ENCODE measurements around the gene ACOT7. TPM values are rescaled to one million over a fixed set of nuclear protein-coding genes. Genes with fewer than 3 reads are reported as not detected.

The ACOT7 gene
- total RNA-seq, 1 donor from 2014 or later: 35.1 TPM

- no peak overlapping the region for H3K4me3 Mint-ChIP-seq (ENCODE audit: unreplicated experiment)
- no peak overlapping the region for H3K27ac Mint-ChIP-seq (ENCODE audit: unreplicated experiment)
- H3K4me1 Mint-ChIP-seq (ENCODE audit: unreplicated experiment): no peaks in the 10 kb centered on the region
- H3K36me3 Mint-ChIP-seq (ENCODE audit: low read depth, unreplicated experiment): no peaks in the 10 kb centered on the region
- DNase-seq (ENCODE audit: low spot score): no peak
- TF ChIP-seq CTCF (IDR thresholded peaks at IDR 0.05; ENCODE audit: unreplicated experiment): no peak
- no peaks in the 10 kb centered on the region for H3K9me3 Mint-ChIP-seq (ENCODE audit: unreplicated experiment)
- H3K27me3 Mint-ChIP-seq (ENCODE audit: unreplicated experiment): peaks cover 24% of the 10 kb centered on the region
Measured at GRCh38 chr1:6248932-6249738, 144.4 kb downstream of the ACOT7 start.

GRCh38 chr1:6248161-6248776 lies 145.3 kb downstream of the ACOT7 start:
- Mint-ChIP-seq H3K36me3 (ENCODE audit: low read depth, unreplicated experiment) (no peaks in the 10 kb centered on the region), H3K27ac (ENCODE audit: unreplicated experiment) (no peak overlapping the region), H3K9me3 (ENCODE audit: unreplicated experiment) (no peaks in the 10 kb centered on the region), H3K4me1 (ENCODE audit: unreplicated experiment) (no peaks in the 10 kb centered on the region), H3K27me3 (ENCODE audit: unreplicated experiment) (peaks cover 25% of the 10 kb centered on the region), H3K4me3 (ENCODE audit: unreplicated experiment) (no peak overlapping the region)
- DNase-seq (ENCODE audit: low spot score): no peak
- TF ChIP-seq CTCF (IDR thresholded peaks at IDR 0.05; ENCODE audit: unreplicated experiment): no peak

GRCh38 chr1:6247651-6248050 lies 145.9 kb downstream of the ACOT7 start:
- TF ChIP-seq CTCF (IDR thresholded peaks at IDR 0.05; ENCODE audit: unreplicated experiment): no peak
- Mint-ChIP-seq H3K4me1 (ENCODE audit: unreplicated experiment) (no peaks in the 10 kb centered on the region), H3K27me3 (ENCODE audit: unreplicated experiment) (peaks cover 25% of the 10 kb centered on the region), H3K36me3 (ENCODE audit: low read depth, unreplicated experiment) (no peaks in the 10 kb centered on the region), H3K4me3 (ENCODE audit: unreplicated experiment) (no peak overlapping the region), H3K27ac (ENCODE audit: unreplicated experiment) (no peak overlapping the region), H3K9me3 (ENCODE audit: unreplicated experiment) (no peaks in the 10 kb centered on the region)
- no peak for DNase-seq (ENCODE audit: low spot score)

DNA sequence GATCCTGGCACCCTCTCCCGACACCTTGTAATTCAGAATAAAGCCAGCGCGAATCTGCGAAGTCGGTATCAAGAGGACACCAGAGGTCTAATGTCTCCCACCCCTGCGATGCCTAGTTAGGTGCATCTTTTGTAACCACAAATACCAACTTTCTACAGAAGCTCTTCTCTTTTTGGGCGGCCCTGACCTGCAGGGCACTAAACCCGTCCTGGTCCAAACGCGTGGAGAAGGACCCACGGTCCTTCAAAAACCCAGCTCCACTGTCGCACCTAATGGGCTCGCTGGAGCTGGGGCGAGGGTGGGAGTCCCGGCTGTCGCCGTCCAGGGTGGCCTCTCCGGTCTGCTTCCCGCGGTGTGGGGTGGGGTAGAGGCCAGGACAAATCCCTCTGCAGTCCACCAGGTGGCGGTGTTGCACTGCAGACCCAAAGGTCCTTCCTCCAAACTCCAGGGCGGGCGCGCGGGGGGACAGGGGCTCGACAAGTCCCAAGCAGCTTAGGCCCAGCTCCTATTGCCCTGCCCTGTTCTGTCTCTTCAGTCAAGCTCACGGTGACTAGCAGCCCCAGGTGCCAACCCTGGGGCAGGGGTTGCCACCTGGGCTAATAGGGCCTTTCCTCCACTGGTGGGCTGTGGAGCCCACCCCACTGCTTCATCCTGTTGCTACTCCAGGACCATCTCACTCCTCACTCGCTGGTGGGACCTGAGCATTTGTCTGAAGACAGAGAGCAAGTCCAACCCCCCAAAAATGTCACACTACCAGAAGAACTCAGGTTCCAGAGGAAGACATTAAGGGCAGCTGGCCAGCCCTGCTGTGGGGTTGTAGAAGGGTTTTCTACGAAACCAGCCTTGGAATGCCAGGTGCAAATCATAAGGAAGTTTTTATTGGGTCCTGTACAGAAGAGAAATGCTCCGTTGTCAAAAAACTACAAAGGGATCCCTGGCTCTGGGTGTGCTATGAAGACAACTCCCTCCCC lies 146.8 kb downstream of the ACOT7 start:
- Mint-ChIP-seq H3K4me1 (ENCODE audit: unreplicated experiment) (no peaks in the 10 kb centered on the region), H3K9me3 (ENCODE audit: unreplicated experiment) (no peaks in the 10 kb centered on the region), H3K36me3 (ENCODE audit: low read depth, unreplicated experiment) (no peaks in the 10 kb centered on the region), H3K4me3 (ENCODE audit: unreplicated experiment) (no peak overlapping the region), H3K27me3 (ENCODE audit: unreplicated experiment) (peaks cover 23% of the 10 kb centered on the region), H3K27ac (ENCODE audit: unreplicated experiment) (no peak overlapping the region)
- peak; percentile 90 for DNase-seq (ENCODE audit: low spot score)
- TF ChIP-seq CTCF (IDR thresholded peaks at IDR 0.05; ENCODE audit: unreplicated experiment): peak; percentile 98

Measured in endothelial cell (in vitro differentiated cells).